NCI-H2196 treated with DMSO at 0.1 percent for 48 hours (cell line): ENCODE results near the gene ERH.

Experiments
- DNase-seq: peaks from one replicate; lab custom pipeline; 2025; ENCODE audit not compliant: unreplicated experiment; lab: John Stamatoyannopoulos, UW

ERH gene

GRCh38 chr14:69357544-69358200 lies 40.4 kb downstream of the ERH start:
- no peak for DNase-seq

GRCh38 chr14:69356903-69357543 lies 41.1 kb downstream of the ERH start:
- no peak for DNase-seq

GRCh38 chr14:69355607-69356281 lies 42.4 kb downstream of the ERH start:
- DNase-seq = no peak

- DNase-seq = no peak
Observed at GRCh38 chr14:69355154-69355597, 42.9 kb downstream of the ERH start.

- peak; percentile 21 for DNase-seq
Observed at GRCh38 chr14:69354383-69355153, 43.5 kb downstream of the ERH start.

- no peak for DNase-seq
Observed at GRCh38 chr14:69353168-69353567, 44.9 kb downstream of the ERH start.

- no peak for DNase-seq
Observed at GRCh38 chr14:69351911-69352310, 46.2 kb downstream of the ERH start.

- no peak for DNase-seq
Observed at GRCh38 chr14:69351385-69351784, 46.7 kb downstream of the ERH start.

- no peak for DNase-seq
Observed at GRCh38 chr14:69350892-69351291, 47.2 kb downstream of the ERH start.

- DNase-seq = no peak
Observed at GRCh38 chr14:69349091-69349777, 48.9 kb downstream of the ERH start.

GRCh38 chr14:69346710-69347109 lies 51.4 kb downstream of the ERH start:
- no peak for DNase-seq

GRCh38 chr14:69345402-69345801 lies 52.7 kb downstream of the ERH start:
- DNase-seq = no peak

GRCh38 chr14:69344171-69344570 lies 53.9 kb downstream of the ERH start:
- no peak for DNase-seq

GRCh38 chr14:69342928-69343525 lies 55.1 kb downstream of the ERH start:
- DNase-seq = no peak

GRCh38 chr14:69339426-69339825 lies 58.7 kb downstream of the ERH start:
- no peak for DNase-seq

- no peak for DNase-seq
Observed at GRCh38 chr14:69337984-69338383, 60.1 kb downstream of the ERH start.

GRCh38 chr14:69335371-69335771 lies 62.7 kb downstream of the ERH start:
- DNase-seq = no peak

GRCh38 chr14:69334576-69334975 lies 63.5 kb downstream of the ERH start:
- DNase-seq = no peak

- no peak for DNase-seq
Observed at GRCh38 chr14:69333791-69334337, 64.2 kb downstream of the ERH start.

GRCh38 chr14:69332782-69333395 lies 65.2 kb downstream of the ERH start:
- no peak for DNase-seq
